ENCODE data around the gene HTRA3. TPM values are rescaled to one million over a fixed set of nuclear protein-coding genes. Genes with fewer than 3 reads are reported as not detected.
A peak's percentile ranks its signal among the peaks of the same experiment; 100 is the strongest.

The HTRA3 gene
- total RNA-seq, result not detected in 2 replicates

DNA sequence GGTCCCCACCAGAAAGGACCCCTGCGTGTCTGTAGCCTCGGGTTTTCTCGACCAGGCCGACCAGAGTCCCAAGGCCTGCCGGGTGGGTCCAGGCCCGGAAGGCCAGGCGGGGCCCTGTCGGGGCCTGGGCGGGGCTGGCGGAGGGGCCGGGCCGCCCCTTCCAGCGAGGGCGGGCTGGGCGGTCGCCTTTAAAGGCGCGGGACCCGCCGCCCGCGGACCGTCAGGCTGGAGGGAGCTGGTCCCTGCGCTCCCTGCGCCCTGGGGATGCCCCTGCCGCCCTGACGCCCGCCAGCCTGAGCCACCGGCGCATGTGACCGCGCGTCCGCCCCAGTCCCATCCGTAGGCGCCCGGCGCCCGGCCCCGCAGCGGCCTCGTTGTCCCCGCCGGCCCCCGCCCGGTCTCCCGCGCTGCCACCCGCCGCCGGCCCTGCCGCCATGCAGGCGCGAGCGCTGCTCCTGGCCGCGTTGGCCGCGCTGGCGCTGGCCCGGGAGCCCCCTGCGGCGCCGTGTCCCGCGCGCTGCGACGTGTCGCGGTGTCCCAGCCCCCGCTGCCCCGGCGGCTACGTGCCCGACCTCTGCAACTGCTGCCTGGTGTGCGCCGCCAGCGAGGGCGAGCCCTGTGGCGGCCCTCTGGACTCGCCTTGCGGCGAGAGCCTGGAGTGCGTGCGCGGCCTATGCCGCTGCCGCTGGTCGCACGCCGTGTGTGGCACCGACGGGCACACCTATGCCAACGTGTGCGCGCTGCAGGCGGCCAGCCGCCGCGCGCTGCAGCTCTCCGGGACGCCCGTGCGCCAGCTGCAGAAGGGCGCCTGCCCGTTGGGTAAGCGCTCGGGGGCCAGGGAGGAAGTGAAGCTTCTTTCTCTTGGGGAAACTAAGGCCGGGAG lies at the start of gene HTRA3:
TSS of gene HTRA3 (plus strand) at position 220 of the 883 bp plus-strand sequence. CDS start at position 435, 215 bp downstream.
- POLR2A ChIA-PET, result no interaction called here
- Mint-ChIP-seq H3K36me3 (ENCODE audit: low read depth) (no peaks in the 10 kb centered on the region), H3K4me1 (no peaks in the 10 kb centered on the region), H3K27ac (no peak within 1 kb of the TSS), H3K4me3 (no peak within 1 kb of the TSS), H3K27me3 (peaks cover 37% of the 10 kb centered on the region), H3K9me3 (no peaks in the 10 kb centered on the region)
- intact Hi-C loops (cut with micrococcal nuclease), result no loop called here
- TF ChIP-seq, protein P1, sequence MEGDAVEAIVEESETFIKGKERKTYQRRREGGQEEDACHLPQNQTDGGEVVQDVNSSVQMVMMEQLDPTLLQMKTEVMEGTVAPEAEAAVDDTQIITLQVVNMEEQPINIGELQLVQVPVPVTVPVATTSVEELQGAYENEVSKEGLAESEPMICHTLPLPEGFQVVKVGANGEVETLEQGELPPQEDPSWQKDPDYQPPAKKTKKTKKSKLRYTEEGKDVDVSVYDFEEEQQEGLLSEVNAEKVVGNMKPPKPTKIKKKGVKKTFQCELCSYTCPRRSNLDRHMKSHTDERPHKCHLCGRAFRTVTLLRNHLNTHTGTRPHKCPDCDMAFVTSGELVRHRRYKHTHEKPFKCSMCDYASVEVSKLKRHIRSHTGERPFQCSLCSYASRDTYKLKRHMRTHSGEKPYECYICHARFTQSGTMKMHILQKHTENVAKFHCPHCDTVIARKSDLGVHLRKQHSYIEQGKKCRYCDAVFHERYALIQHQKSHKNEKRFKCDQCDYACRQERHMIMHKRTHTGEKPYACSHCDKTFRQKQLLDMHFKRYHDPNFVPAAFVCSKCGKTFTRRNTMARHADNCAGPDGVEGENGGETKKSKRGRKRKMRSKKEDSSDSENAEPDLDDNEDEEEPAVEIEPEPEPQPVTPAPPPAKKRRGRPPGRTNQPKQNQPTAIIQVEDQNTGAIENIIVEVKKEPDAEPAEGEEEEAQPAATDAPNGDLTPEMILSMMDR (IDR thresholded peaks at IDR 0.05), result no peak
- CTCF ChIA-PET, result no interaction called here
- ATAC-seq (ENCODE audit: low read depth), result no peak
- DNase-seq, result no peak

DNA sequence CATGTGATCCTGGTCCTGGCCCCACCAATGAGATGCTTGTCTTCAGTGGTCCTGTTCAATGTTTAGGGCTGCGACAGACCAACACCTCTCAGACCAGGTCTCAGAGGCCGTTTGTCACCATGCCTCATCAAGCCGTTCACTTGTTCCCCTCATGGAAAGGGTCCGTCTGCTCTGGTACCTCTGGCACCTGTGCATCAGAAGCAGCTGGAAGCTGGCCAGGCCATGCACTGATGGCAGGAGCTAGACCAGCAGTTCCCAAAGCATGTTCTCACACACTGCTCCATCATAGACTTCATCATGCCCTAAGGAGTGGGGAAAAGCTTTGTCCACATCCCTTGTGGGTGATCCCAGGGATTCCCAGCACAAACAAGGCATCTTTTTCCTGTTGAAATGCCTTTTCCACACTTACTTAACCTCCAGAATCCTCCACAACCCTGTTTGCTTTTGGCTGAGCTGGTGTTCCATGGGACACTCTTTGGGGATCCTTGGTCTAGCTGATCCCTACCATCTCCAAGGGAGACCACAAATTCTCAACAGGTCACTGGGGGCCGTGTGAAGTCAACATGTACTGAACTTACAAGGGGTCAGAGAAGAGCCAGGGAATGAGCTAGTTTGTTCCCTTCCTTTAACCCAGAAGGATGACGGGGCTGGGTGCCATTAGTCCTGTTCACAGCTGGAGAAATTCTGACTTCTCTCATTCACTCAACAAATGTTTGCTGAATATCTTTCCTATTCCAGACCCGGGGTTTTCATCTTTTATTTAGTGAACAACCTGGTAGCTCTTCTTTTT lies 48.7 kb upstream of the HTRA3 start:
- Mint-ChIP-seq H3K9me3 (no peaks in the 10 kb centered on the region), H3K36me3 (ENCODE audit: low read depth) (peaks cover 94% of the 10 kb centered on the region), H3K27me3 (no peaks in the 10 kb centered on the region), H3K27ac (peak overlapping the region; percentile 41), H3K4me1 (peaks cover 20% of the 10 kb centered on the region), H3K4me3 (no peak overlapping the region)
- DNase-seq (no peak), ATAC-seq (ENCODE audit: low read depth) (no peak)
- TF ChIP-seq, protein P1 (IDR thresholded peaks at IDR 0.05), result no peak
- CTCF ChIA-PET, result no interaction called here
- intact Hi-C loops (cut with micrococcal nuclease), result no loop called here
- POLR2A ChIA-PET, result interaction anchor here (0.7 to 3.4 kb wide), 3 partner anchors 12 to 25 kb away, joined by 3 to 13 read pairs (median 4); no protein-coding TSS in a partner anchor

DNA sequence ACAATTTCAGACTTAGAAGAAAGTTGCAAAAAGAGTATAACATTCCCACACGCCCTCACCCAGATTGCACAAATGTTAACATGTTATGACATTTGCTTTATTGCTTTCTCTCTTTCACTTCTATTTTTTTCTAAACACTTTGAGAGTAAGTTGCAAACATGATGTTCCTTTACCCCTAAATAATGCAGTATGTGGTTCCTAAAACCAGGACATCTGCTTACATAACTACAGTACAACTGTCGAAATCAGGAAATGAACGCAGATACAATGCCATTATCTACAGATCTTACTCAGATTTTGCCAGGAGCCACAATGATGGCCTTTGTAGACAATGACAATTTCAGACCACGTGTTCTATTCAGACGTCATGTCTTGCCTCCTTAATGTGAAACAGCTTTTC lies 48.1 kb upstream of the HTRA3 start:
- DNase-seq (no peak), ATAC-seq (ENCODE audit: low read depth) (no peak)
- H3K9me3 Mint-ChIP-seq, result no peaks in the 10 kb centered on the region
- H3K27ac Mint-ChIP-seq, result peak overlapping the region; percentile 36
- H3K27me3 Mint-ChIP-seq, result no peaks in the 10 kb centered on the region
- intact Hi-C loops (cut with micrococcal nuclease), result no loop called here
- POLR2A ChIA-PET, result interaction anchor here (0.7 to 3.4 kb wide), 3 partner anchors 11 to 24 kb away, joined by 3 to 13 read pairs (median 4); no protein-coding TSS in a partner anchor
- H3K4me1 Mint-ChIP-seq, result peaks cover 20% of the 10 kb centered on the region
- TF ChIP-seq, protein P1 (IDR thresholded peaks at IDR 0.05), result no peak
- CTCF ChIA-PET, result no interaction called here
- H3K4me3 Mint-ChIP-seq, result no peak overlapping the region
- H3K36me3 Mint-ChIP-seq (ENCODE audit: low read depth), result peaks cover 91% of the 10 kb centered on the region

DNA sequence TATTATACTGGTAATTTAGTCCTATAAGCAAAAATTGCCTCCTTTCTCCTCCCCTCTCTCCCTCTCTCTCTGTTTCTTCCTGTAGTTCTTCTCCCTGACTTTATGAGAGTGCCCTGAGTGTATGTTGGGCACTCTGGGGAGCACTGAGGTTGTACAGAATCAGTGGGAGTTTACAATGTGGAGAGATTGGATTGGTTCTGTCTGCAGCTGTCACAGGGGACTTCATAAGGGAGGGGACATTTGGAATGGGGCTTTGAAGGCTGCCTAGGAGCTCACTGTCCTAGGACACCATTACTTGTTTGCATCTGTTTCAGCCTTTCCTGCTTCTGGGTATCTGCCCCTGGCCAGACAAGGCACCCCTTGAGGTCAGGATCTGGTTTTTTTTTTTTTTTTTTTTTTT lies 47.6 kb upstream of the HTRA3 start:
- intact Hi-C loops (cut with micrococcal nuclease), result no loop called here
- no peaks in the 10 kb centered on the region for H3K27me3 Mint-ChIP-seq
- no peak for DNase-seq
- H3K9me3 Mint-ChIP-seq, result no peaks in the 10 kb centered on the region
- TF ChIP-seq, protein P1 (IDR thresholded peaks at IDR 0.05), result no peak
- peaks cover 20% of the 10 kb centered on the region for H3K4me1 Mint-ChIP-seq
- POLR2A ChIA-PET, result interaction anchor here (1.0 to 3.4 kb wide), 2 partner anchors 10 to 20 kb away, joined by 3 to 13 read pairs; no protein-coding TSS in a partner anchor
- no peak overlapping the region for H3K4me3 Mint-ChIP-seq
- peaks cover 93% of the 10 kb centered on the region for H3K36me3 Mint-ChIP-seq (ENCODE audit: low read depth)
- ATAC-seq (ENCODE audit: low read depth), result no peak
- CTCF ChIA-PET, result no interaction called here
- no peak overlapping the region for H3K27ac Mint-ChIP-seq
